Esophagus squamous epithelium (tissue), 5 donors: ENCODE measurements around the gene RGS5. TPM values are rescaled to one million over a fixed set of nuclear protein-coding genes. Genes with fewer than 3 reads are reported as not detected.

Experiments used
- DNase-seq: peaks from one replicate; lab custom pipeline; 2025; lab: John Stamatoyannopoulos, UW
- H3K27ac ChIP-seq, 4 donors: fragments of 200-600 bp; sonication (generic); one replicate each; pipeline ENCODE4 v1.5.1; 2016 to 2019; ENCODE audit warnings: mild to moderate bottlenecking in 1 of 4
- H3K27me3 ChIP-seq, 4 donors: fragments of 200-600 bp; sonication (generic); 1 replicate in 3 of 4; 2 replicates in 1 of 4; pipeline versions ENCODE4 v1.5.1 to v1.6.0; 2017 to 2021; ENCODE audit warnings: antibody characterized with exemption in 1 of 4
- H3K36me3 ChIP-seq, 3 donors: fragments of 200-600 bp; sonication (generic); one replicate each; pipeline ENCODE4 v1.5.1; 2016 to 2019
- H3K4me1 ChIP-seq, 3 donors: fragments of 200-600 bp; sonication (generic); one replicate each; pipeline ENCODE4 v1.5.1; 2017 to 2019
- H3K4me3 ChIP-seq, 4 donors: fragments of 200-600 bp; sonication (generic); 1 replicate in 3 of 4; 2 replicates in 1 of 4; pipeline ENCODE4 v1.5.1; 2016 to 2019; ENCODE audit warnings: mild to moderate bottlenecking in 2 of 4, moderate library complexity in 1 of 4
- H3K9me3 ChIP-seq, 3 donors: fragments of 200-600 bp; sonication (generic); one replicate each; pipeline ENCODE4 v1.5.1; 2016 to 2019
- CTCF ChIP-seq, 6 experiments: fragments of 450-650 bp in 4 of 6; fragments of 200-600 bp in 2 of 6; sonication (generic) in 2 of 6; IDR thresholded peaks; one replicate each; pipeline ENCODE4 v1.5.1; 2016 to 2019; ENCODE audit warnings: antibody characterized with exemption in 6 of 6, mild to moderate bottlenecking in 4 of 6, moderate library complexity in 4 of 6
- POLR2A ChIP-seq, 4 donors: fragments of 450-650 bp; IDR thresholded peaks; one replicate each; pipeline ENCODE4 v1.6.1; 2017; ENCODE audit warnings: antibody characterized with exemption in 4 of 4, mild to moderate bottlenecking in 4 of 4, moderate library complexity in 3 of 4
- WGBS, 2 donors: methylation state at CpG; one replicate each; pipeline ENCODE4 v1.1.5; 2018; 5-methylcytosine and 5-hydroxymethylcytosine counted together
- intact Hi-C: fragments of 100-400 bp; cut with DNase I; formaldehyde crosslinking; loops from one replicate; pipeline ENCODE4 v1.15.0; 2022
- total RNA-seq, 4 donors: library from RNA; depleted of rRNA; stranded (reverse); fragments of >200 nt; gene quantifications; one replicate each; pipeline ENCODE4 v1.1.0, GENCODE V29; 2016
- donor health status: DM: yes; HTN: yes; CAD: no.

The RGS5 gene
- total RNA-seq, 4 donors from 2014 or later: 11.3 to 55.7 (median 23.3) TPM

GRCh38 chr1:163124812-163125211 lies 77.9 kb downstream of the RGS5 start:
- TF ChIP-seq POLR2A (IDR thresholded peaks at IDR 0.05): no peak
- no peak for TF ChIP-seq CTCF (IDR thresholded peaks at IDR 0.05)

GRCh38 chr1:163120372-163120771 lies 82.3 kb downstream of the RGS5 start:
- no peak overlapping the region for H3K4me3 ChIP-seq
- H3K27me3 ChIP-seq: no peaks in the 10 kb centered on the region
- intact Hi-C loops: no loop called here
- no peak for DNase-seq
- H3K4me1 ChIP-seq: no peaks in the 10 kb centered on the region
- no peaks in the 10 kb centered on the region for H3K9me3 ChIP-seq
- H3K27ac ChIP-seq: no peak overlapping the region
- TF ChIP-seq CTCF (IDR thresholded peaks at IDR 0.05) (no peak), POLR2A (IDR thresholded peaks at IDR 0.05) (no peak)
- H3K36me3 ChIP-seq: no peaks in the 10 kb centered on the region
- 7 to 56% methylated on average over 1 of the region's 1 CpG for WGBS, 2 donors

More at GRCh38 chr1:163124812-163125211, 77.9 kb downstream of the RGS5 start:
- intact Hi-C loops: no loop called here
- Histone ChIP-seq H3K4me3 (no peak overlapping the region), H3K4me1 (no peaks in the 10 kb centered on the region), H3K27ac (no peak overlapping the region), H3K9me3 (no peaks in the 10 kb centered on the region), H3K36me3 (no peaks in the 10 kb centered on the region), H3K27me3 (no peaks in the 10 kb centered on the region)
- 58 to 65% methylated on average over 4 of the region's 4 CpGs for WGBS, 2 donors
- DNase-seq: no peak

GRCh38 chr1:163119707-163120106 lies 83.0 kb downstream of the RGS5 start:
- Histone ChIP-seq H3K4me3 (no peak overlapping the region), H3K4me1 (no peaks in the 10 kb centered on the region), H3K27ac (no peak overlapping the region), H3K27me3 (no peaks in the 10 kb centered on the region), H3K9me3 (no peaks in the 10 kb centered on the region), H3K36me3 (no peaks in the 10 kb centered on the region)
- no peak for DNase-seq
- TF ChIP-seq POLR2A (IDR thresholded peaks at IDR 0.05): no peak
- TF ChIP-seq CTCF (IDR thresholded peaks at IDR 0.05): no peak
- intact Hi-C loops: no loop called here

GRCh38 chr1:163115887-163116286 lies 86.8 kb downstream of the RGS5 start:
- intact Hi-C loops: no loop called here
- H3K27me3 ChIP-seq: no peaks in the 10 kb centered on the region
- H3K4me3 ChIP-seq: no peak overlapping the region
- no peak for DNase-seq
- H3K4me1 ChIP-seq: no peaks in the 10 kb centered on the region
- no peaks in the 10 kb centered on the region for H3K9me3 ChIP-seq
- WGBS, 2 donors: 72 to 81% methylated on average over 1 of the region's 1 CpG
- H3K27ac ChIP-seq: no peak overlapping the region
- TF ChIP-seq CTCF (IDR thresholded peaks at IDR 0.05) (no peak), POLR2A (IDR thresholded peaks at IDR 0.05) (no peak)
- no peaks in the 10 kb centered on the region for H3K36me3 ChIP-seq

- DNase-seq: no peak
- Histone ChIP-seq H3K4me3 (no peak overlapping the region), H3K36me3 (no peaks in the 10 kb centered on the region), H3K9me3 (peaks cover 0 to 7% (median 0%) of the 10 kb centered on the region in 3 donors), H3K27me3 (peaks cover 0 to 8% (median 0%) of the 10 kb centered on the region in 4 donors), H3K27ac (no peak overlapping the region), H3K4me1 (peaks cover 0 to 3% (median 0%) of the 10 kb centered on the region in 3 donors)
- intact Hi-C loops: no loop called here
- WGBS, 2 donors: 81 to 85% methylated on average over 5 of the region's 5 CpGs
- TF ChIP-seq CTCF (IDR thresholded peaks at IDR 0.05) (no peak), POLR2A (IDR thresholded peaks at IDR 0.05) (no peak)
These were observed 95.1 kb downstream of the RGS5 start for GRCh38 chr1:163107655-163108054.
